Neuronal stem cell (in vitro differentiated cells): Measurements from ENCODE around the gene FGD3.

ENCODE experiments used
- DNase-seq: peaks from one replicate; pipeline ENCODE4 v3.0.0-alpha.2; 2013; ENCODE audit warnings: low spot score
- H2AFZ ChIP-seq: one replicate; pipeline ENCODE4 v1.6.1; 2013; ENCODE audit warnings: mild to moderate bottlenecking, low read length, inconsistent platforms
- H2AK5ac ChIP-seq: 2 replicates; pipeline ENCODE4 v1.6.1; 2013; ENCODE audit warnings: low read depth, mild to moderate bottlenecking, inconsistent platforms, low read length, moderate library complexity, mixed read lengths
- H2BK120ac ChIP-seq: 2 replicates; pipeline ENCODE4 v1.6.1; 2013; ENCODE audit warnings: low read depth, mild to moderate bottlenecking, inconsistent platforms, low read length, moderate library complexity, mixed read lengths
- H2BK12ac ChIP-seq: one replicate; pipeline ENCODE4 v1.6.1; 2013; ENCODE audit warnings: low read length, inconsistent platforms
- H2BK15ac ChIP-seq: 2 replicates; pipeline ENCODE4 v1.6.1; 2013; ENCODE audit warnings: mild to moderate bottlenecking, low read length, inconsistent platforms, mixed read lengths
- H2BK5ac ChIP-seq: one replicate; pipeline ENCODE4 v1.6.1; 2013; ENCODE audit warnings: inconsistent platforms, mild to moderate bottlenecking, low read length, moderate library complexity
- H3K14ac ChIP-seq: one replicate; pipeline ENCODE4 v1.6.1; 2013; ENCODE audit warnings: low read length, inconsistent platforms
- H3K18ac ChIP-seq: 2 replicates; pipeline ENCODE4 v1.6.1; 2013; ENCODE audit warnings: low read length, inconsistent platforms
- H3K23ac ChIP-seq: 2 replicates; pipeline ENCODE4 v1.6.1; 2013; ENCODE audit warnings: low read depth, mild to moderate bottlenecking, mixed read lengths, low read length, inconsistent platforms; ENCODE audit not compliant: poor library complexity
- H3K27ac ChIP-seq: replicated peaks from 3 replicates; pipeline ENCODE4 v1.5.1; 2013; ENCODE audit warnings: low read length, inconsistent platforms
- H3K27me3 ChIP-seq, 3 experiments: 2 replicates each; pipeline ENCODE4 v1.6.1; 2013; ENCODE audit warnings: low read length in 3 of 3, mild to moderate bottlenecking in 2 of 3, inconsistent platforms in 1 of 3, low read depth in 1 of 3, mixed read lengths in 1 of 3, moderate library complexity in 1 of 3; ENCODE audit not compliant: control insufficient read depth in 3 of 3, insufficient read depth in 3 of 3
- H3K36me3 ChIP-seq, 2 donors: replicated peaks in 1 of 2; 2 replicates each; pipeline ENCODE4 v1.6.1; 2013; ENCODE audit warnings: low read length in 2 of 2; ENCODE audit not compliant: control insufficient read depth in 2 of 2, insufficient read depth in 2 of 2
- H3K4ac ChIP-seq: 2 replicates; pipeline ENCODE4 v1.6.1; 2013; ENCODE audit warnings: inconsistent platforms, mild to moderate bottlenecking, low read length, moderate library complexity
- H3K4me1 ChIP-seq, 2 donors: 1 replicate in 1 of 2; 2 replicates in 1 of 2; pipeline ENCODE4 v1.6.1; 2013; ENCODE audit warnings: low read length in 2 of 2, low read depth in 1 of 2; ENCODE audit not compliant: control insufficient read depth in 2 of 2, insufficient read depth in 1 of 2
- H3K4me2 ChIP-seq: one replicate; pipeline ENCODE4 v1.6.1; 2013; ENCODE audit warnings: mild to moderate bottlenecking, low read length, inconsistent platforms; ENCODE audit not compliant: insufficient read depth, poor library complexity, severe bottlenecking
- H3K4me3 ChIP-seq, 2 donors: 2 replicates each; pipeline ENCODE4 v1.5.1; 2013; ENCODE audit warnings: low read length in 2 of 2, mild to moderate bottlenecking in 2 of 2, inconsistent platforms in 1 of 2, moderate library complexity in 1 of 2
- H3K79me1 ChIP-seq: one replicate; pipeline ENCODE4 v1.6.1; 2013; ENCODE audit warnings: low read depth, mild to moderate bottlenecking, inconsistent platforms, low read length, moderate library complexity
- H3K9ac ChIP-seq: one replicate; pipeline ENCODE4 v1.6.1; 2013; ENCODE audit warnings: mild to moderate bottlenecking, low read depth, low read length, inconsistent platforms; ENCODE audit not compliant: poor library complexity
- H3K9me3 ChIP-seq, 2 donors: replicated peaks in 1 of 2; 2 replicates each; pipeline versions ENCODE3 to v1.6.1; 2013; ENCODE audit warnings: low read length in 2 of 2, mild to moderate bottlenecking in 2 of 2, inconsistent platforms in 1 of 2, low read depth in 1 of 2, mixed read lengths in 1 of 2, moderate library complexity in 1 of 2; ENCODE audit not compliant: control insufficient read depth in 2 of 2, insufficient read depth in 1 of 2
- H4K8ac ChIP-seq: one replicate; pipeline ENCODE4 v1.6.1; 2013; ENCODE audit warnings: low read depth, mild to moderate bottlenecking, inconsistent platforms, low read length, moderate library complexity
- H4K91ac ChIP-seq: one replicate; pipeline ENCODE4 v1.6.1; 2013; ENCODE audit warnings: low read length, low read depth, mild to moderate bottlenecking, inconsistent platforms; ENCODE audit not compliant: poor library complexity
- WGBS, 2 donors: extraction: QIAGEN DNeasy Blood & Tissue Kit; methylation state at CpG; one replicate each; pipeline ENCODE4 v1.1.7; 2013; ENCODE audit warnings: missing lambda C conversion rate in 2 of 2, mixed read lengths in 1 of 2; ENCODE audit not compliant: insufficient read length in 2 of 2, insufficient replicate concordance in 1 of 2; ENCODE audit errors: extremely low coverage in 2 of 2; 5-methylcytosine and 5-hydroxymethylcytosine counted together

Gene FGD3

GRCh38 chr9:92978345-92978875 is 31.1 kb downstream of the FGD3 start:
- no peak overlapping the region for H3K4ac ChIP-seq
- no peak overlapping the region for H2BK12ac ChIP-seq
- no peak overlapping the region for H2AK5ac ChIP-seq
- WGBS, 2 donors = no CpG with 5 or more reads among the region's 4 CpGs
- H3K36me3 ChIP-seq = no peaks in the 10 kb centered on the region
- no peaks in the 10 kb centered on the region for H3K27me3 ChIP-seq
- no peak overlapping the region for H3K27ac ChIP-seq
- H2BK5ac ChIP-seq = no peak overlapping the region
- no peaks in the 10 kb centered on the region for H3K79me1 ChIP-seq
- H3K4me2 ChIP-seq = no peak overlapping the region
- H2BK120ac ChIP-seq = no peak overlapping the region
- H3K23ac ChIP-seq = no peak overlapping the region
- H2AFZ ChIP-seq = no peak overlapping the region
- no peaks in the 10 kb centered on the region for H3K4me1 ChIP-seq
- no peak overlapping the region for H2BK15ac ChIP-seq
- no peak for DNase-seq
- H3K9ac ChIP-seq = no peak overlapping the region
- H4K91ac ChIP-seq = no peak overlapping the region
- no peak overlapping the region for H3K4me3 ChIP-seq
- no peak overlapping the region for H4K8ac ChIP-seq
- H3K9me3 ChIP-seq = no peaks in the 10 kb centered on the region
- no peak overlapping the region for H3K18ac ChIP-seq
- H3K14ac ChIP-seq = no peak overlapping the region

- H2BK120ac ChIP-seq = no peak overlapping the region
- H3K18ac ChIP-seq = no peak overlapping the region
Measured at GRCh38 chr9:92979283-92980056, 32.1 kb downstream of the FGD3 start.

GRCh38 chr9:92980085-92980745 is 32.9 kb downstream of the FGD3 start:
- no peak for DNase-seq
- no peaks in the 10 kb centered on the region for H3K79me1 ChIP-seq
- no peak overlapping the region for H2AK5ac ChIP-seq
- H4K91ac ChIP-seq = no peak overlapping the region
- no peaks in the 10 kb centered on the region for H3K4me1 ChIP-seq
- peaks cover 7 to 16% of the 10 kb centered on the region in 2 donors for H3K9me3 ChIP-seq
- no peak overlapping the region for H3K23ac ChIP-seq
- H2BK12ac ChIP-seq = no peak overlapping the region
- no peak overlapping the region for H3K9ac ChIP-seq
- no peaks in the 10 kb centered on the region for H3K36me3 ChIP-seq
- H3K14ac ChIP-seq = no peak overlapping the region
- no peak overlapping the region for H2BK15ac ChIP-seq
- no peak overlapping the region for H3K18ac ChIP-seq
- H3K27me3 ChIP-seq = no peaks in the 10 kb centered on the region
- H3K4ac ChIP-seq = no peak overlapping the region
- no peak overlapping the region for H2AFZ ChIP-seq
- H3K4me2 ChIP-seq = no peak overlapping the region
- no peak overlapping the region for H2BK5ac ChIP-seq
- H4K8ac ChIP-seq = no peak overlapping the region
- no peak overlapping the region for H2BK120ac ChIP-seq
- H3K4me3 ChIP-seq = no peak overlapping the region
- no peak overlapping the region for H3K27ac ChIP-seq
- WGBS, 2 donors = no CpG with 5 or more reads among the region's 7 CpGs

More at GRCh38 chr9:92979283-92980056, 32.1 kb downstream of the FGD3 start:
- Histone ChIP-seq H2BK15ac (no peak overlapping the region), H3K79me1 (no peaks in the 10 kb centered on the region), H3K27me3 (no peaks in the 10 kb centered on the region), H3K9me3 (peaks cover 3 to 9% of the 10 kb centered on the region in 2 donors), H2BK5ac (no peak overlapping the region), H3K4me3 (no peak overlapping the region), H4K91ac (no peak overlapping the region), H3K4me2 (no peak overlapping the region), H4K8ac (no peak overlapping the region), H3K14ac (no peak overlapping the region), H3K9ac (no peak overlapping the region), H2AFZ (no peak overlapping the region), H3K36me3 (no peaks in the 10 kb centered on the region), H3K27ac (no peak overlapping the region), H3K4me1 (no peaks in the 10 kb centered on the region), H2AK5ac (no peak overlapping the region), H2BK12ac (no peak overlapping the region), H3K23ac (no peak overlapping the region), H3K4ac (no peak overlapping the region)
- WGBS, 2 donors = no CpG with 5 or more reads among the region's 2 CpGs
- DNase-seq = no peak

DNA sequence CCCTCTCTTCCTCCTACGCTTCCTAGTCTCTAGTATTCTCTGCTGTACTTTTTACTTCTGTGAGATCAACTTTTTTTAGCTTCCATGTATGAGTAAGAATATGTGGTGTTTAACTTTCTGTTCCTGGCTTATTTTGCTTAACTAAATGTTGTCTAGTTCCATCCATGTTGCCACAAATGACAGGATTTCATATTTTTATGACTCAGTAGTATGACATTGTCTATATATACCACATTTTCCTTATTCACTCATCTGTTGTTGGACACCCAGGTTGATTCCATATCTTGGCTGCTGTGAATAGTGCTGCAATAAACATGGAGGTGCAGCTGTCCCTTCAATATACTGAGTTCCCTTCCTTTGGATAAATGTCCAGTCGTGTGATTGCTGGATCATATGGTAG is 34.8 kb downstream of the FGD3 start:
- no peak overlapping the region for H3K23ac ChIP-seq
- no peak overlapping the region for H3K4me3 ChIP-seq
- H3K18ac ChIP-seq = no peak overlapping the region
- no peaks in the 10 kb centered on the region for H3K4me1 ChIP-seq
- H3K27me3 ChIP-seq = no peaks in the 10 kb centered on the region
- H2AFZ ChIP-seq = no peak overlapping the region
- H3K14ac ChIP-seq = no peak overlapping the region
- H2BK12ac ChIP-seq = no peak overlapping the region
- no peak overlapping the region for H3K27ac ChIP-seq
- no peak overlapping the region for H3K9ac ChIP-seq
- no peak overlapping the region for H2BK120ac ChIP-seq
- no peak overlapping the region for H4K8ac ChIP-seq
- no peak overlapping the region for H3K4ac ChIP-seq
- H4K91ac ChIP-seq = no peak overlapping the region
- no peaks in the 10 kb centered on the region for H3K79me1 ChIP-seq
- no CpG with 5 or more reads among the region's 2 CpGs for WGBS, 2 donors
- H3K9me3 ChIP-seq = peaks cover 7 to 20% of the 10 kb centered on the region in 2 donors
- no peak overlapping the region for H2BK5ac ChIP-seq
- no peak overlapping the region for H3K4me2 ChIP-seq
- H2BK15ac ChIP-seq = no peak overlapping the region
- no peak for DNase-seq
- no peaks in the 10 kb centered on the region for H3K36me3 ChIP-seq
- H2AK5ac ChIP-seq = no peak overlapping the region
